C1 segment of cervical spinal cord (tissue), 14 donors: ENCODE results near the gene GSX2.
"Not testable (repeated sequence)": the region's sequence is repeated elsewhere in the genome, so short reads cannot be mapped to it uniquely, and the experiment has no call there.

Experiments
- DNase-seq, 14 donors: peaks; one replicate each; lab custom pipeline; 2025; lab: John Stamatoyannopoulos, UW

Gene GSX2

GRCh38 chr4:54099748-54100574 is at the start of gene GSX2:
Gene GSX2, plus strand, starts transcription at chr4:54100163. Its CDS starts 182 bp downstream, at chr4:54100345.
- no peak for DNase-seq

- no peak for DNase-seq
These were observed 49.6 kb upstream of the GSX2 start for GRCh38 chr4:54050214-54050904.

GRCh38 chr4:54053322-54053721 is 46.6 kb upstream of the GSX2 start:
- not testable (repeated sequence) for DNase-seq

GRCh38 chr4:54054501-54054900 is 45.5 kb upstream of the GSX2 start:
- no peak for DNase-seq

- DNase-seq, result no peak
These were observed 44.5 kb upstream of the GSX2 start for GRCh38 chr4:54055494-54055893.

- no peak for DNase-seq
These were observed 43.6 kb upstream of the GSX2 start for GRCh38 chr4:54056360-54056759.

GRCh38 chr4:54058171-54058570 is 41.8 kb upstream of the GSX2 start:
- no peak for DNase-seq

- no peak for DNase-seq
These were observed 39.8 kb upstream of the GSX2 start for GRCh38 chr4:54060116-54060515.

- no peak for DNase-seq
These were observed 38.9 kb upstream of the GSX2 start for GRCh38 chr4:54061067-54061466.

GRCh38 chr4:54061873-54062272 is 38.1 kb upstream of the GSX2 start:
- no peak for DNase-seq

GRCh38 chr4:54062392-54062791 is 37.6 kb upstream of the GSX2 start:
- no peak for DNase-seq

GRCh38 chr4:54063229-54063628 is 36.7 kb upstream of the GSX2 start:
- DNase-seq, result no peak

GRCh38 chr4:54063737-54064316 is 36.1 kb upstream of the GSX2 start:
- peak in 11 of 14 donors; percentile 19 to 72 (median 42) for DNase-seq

- DNase-seq, result peak; percentile 51 to 94 (median 82)
These were observed 35.4 kb upstream of the GSX2 start, which contains the start of gene CHIC2 for GRCh38 chr4:54064317-54065111. Gene CHIC2, minus strand, starts transcription at chr4:54064605. Its CDS starts 305 bp downstream, at chr4:54064300.

- no peak for DNase-seq
These were observed 34.5 kb upstream of the GSX2 start for GRCh38 chr4:54065282-54066087.

GRCh38 chr4:54066088-54066415 is 33.9 kb upstream of the GSX2 start:
- no peak for DNase-seq

GRCh38 chr4:54066718-54067129 is 33.2 kb upstream of the GSX2 start:
- no peak for DNase-seq

- no peak for DNase-seq
These were observed 32.8 kb upstream of the GSX2 start for GRCh38 chr4:54067166-54067565.

- DNase-seq, result no peak
These were observed 26.6 kb upstream of the GSX2 start for GRCh38 chr4:54073271-54073880.

- DNase-seq, result no peak
These were observed 25.6 kb upstream of the GSX2 start for GRCh38 chr4:54074381-54074780.
